HG02870 (cell line): ENCODE measurements around the gene ABHD15.

Experiments used
- ATAC-seq: cut with Tn5 transposase; IDR thresholded peaks from one replicate; pipeline ENCODE4 v1.9.1; 2021; ENCODE audit warnings: mild to moderate bottlenecking, moderate library complexity; ENCODE audit not compliant: unreplicated experiment

Gene ABHD15

GRCh38 chr17:29546830-29547229 is 20.0 kb downstream of the ABHD15 start:
- ATAC-seq: no peak

- no peak for ATAC-seq
These were observed 20.8 kb downstream of the ABHD15 start for GRCh38 chr17:29546085-29546484.

- no peak for ATAC-seq
These were observed 22.8 kb downstream of the ABHD15 start for GRCh38 chr17:29544066-29544465.

GRCh38 chr17:29533976-29534375 is 32.9 kb downstream of the ABHD15 start:
- no peak for ATAC-seq

GRCh38 chr17:29526322-29526721 is 40.5 kb downstream of the ABHD15 start:
- no peak for ATAC-seq

GRCh38 chr17:29524692-29525091 is 42.1 kb downstream of the ABHD15 start:
- ATAC-seq: no peak

- no peak for ATAC-seq
These were observed 48.5 kb downstream of the ABHD15 start for GRCh38 chr17:29518359-29518758.

GRCh38 chr17:29514792-29515191 is 52.0 kb downstream of the ABHD15 start:
- no peak for ATAC-seq

GRCh38 chr17:29510953-29511352 is 55.9 kb downstream of the ABHD15 start:
- ATAC-seq: no peak
